Transverse colon (tissue), 4 donors: ENCODE results near the gene HHIP. TPM values are rescaled to one million over a fixed set of nuclear protein-coding genes. Genes with fewer than 3 reads are reported as not detected.

ENCODE experiments used
- DNase-seq: peaks from one replicate; pipeline ENCODE4 v3.0.0-alpha.2; 2019
- H3K27ac ChIP-seq, 4 donors: fragments of 200-600 bp; sonication (generic); 2 replicates each; pipeline ENCODE4 v1.5.1; 2016 to 2018; ENCODE audit warnings: inconsistent platforms in 4 of 4
- H3K27me3 ChIP-seq: fragments of 200-600 bp; sonication (generic); 2 replicates; pipeline ENCODE4 v1.5.1; 2017; ENCODE audit warnings: inconsistent platforms
- H3K36me3 ChIP-seq, 4 donors: fragments of 200-600 bp; sonication (generic); 2 replicates each; pipeline ENCODE4 v1.5.1; 2017 to 2019; ENCODE audit warnings: inconsistent platforms in 4 of 4
- H3K4me1 ChIP-seq, 4 donors: fragments of 200-600 bp; sonication (generic); 2 replicates each; pipeline ENCODE4 v1.5.1; 2017 to 2020; ENCODE audit warnings: inconsistent platforms in 4 of 4
- H3K4me3 ChIP-seq, 4 donors: fragments of 200-600 bp; sonication (generic); 1 replicate in 1 of 4; 2 replicates in 3 of 4; pipeline versions ENCODE4 v1.5.1 to v1.6.1; 2017 to 2019; ENCODE audit warnings: inconsistent platforms in 4 of 4
- H3K9me3 ChIP-seq, 2 donors: fragments of 200-600 bp; sonication (generic); 2 replicates each; pipeline ENCODE4 v1.5.1; 2017 to 2019; ENCODE audit warnings: inconsistent platforms in 2 of 2
- CTCF ChIP-seq, 5 experiments: fragments of 200-600 bp in 3 of 5; fragments of 450-650 bp in 2 of 5; sonication (generic) in 3 of 5; IDR thresholded peaks; 1 replicate in 2 of 5; 2 replicates in 3 of 5; pipeline ENCODE4 v1.5.1; 2016 to 2017; ENCODE audit warnings: antibody characterized with exemption in 5 of 5, inconsistent platforms in 3 of 5, mild to moderate bottlenecking in 2 of 5, moderate library complexity in 1 of 5
- EP300 ChIP-seq: sonication (generic); formaldehyde crosslinking; IDR thresholded peaks from one replicate; pipeline ENCODE4 v1.6.1; 2017; ENCODE audit warnings: antibody characterized with exemption, low read depth
- POLR2A ChIP-seq: fragments of 450-650 bp; IDR thresholded peaks from one replicate; pipeline ENCODE4 v1.6.1; 2016; ENCODE audit warnings: antibody characterized with exemption, mild to moderate bottlenecking, moderate library complexity
- POLR2AphosphoS5 ChIP-seq, 3 donors: sonication (generic); formaldehyde crosslinking; IDR thresholded peaks; one replicate each; pipeline ENCODE4 v1.6.1; 2016; ENCODE audit warnings: antibody characterized with exemption in 3 of 3
- WGBS, 2 donors: methylation state at CpG; one replicate each; pipeline ENCODE4 v1.1.5; 2018; ENCODE audit warnings: low coverage in 1 of 2; 5-methylcytosine and 5-hydroxymethylcytosine counted together
- in situ Hi-C, 4 donors: fragments of 200-750 bp; cut with MboI; loops; one replicate each; pipeline versions ENCODE4 v1.15.0 to v1.15.1; 2017; ENCODE audit warnings: low sequenced_read_pairs in 3 of 4, low pct_ligation_motif_present in 1 of 4, low pct_unique_long_range_greater_than_20kb in 1 of 4
- intact Hi-C: fragments of 100-400 bp; cut with DNase I; formaldehyde crosslinking; loops from one replicate; pipeline ENCODE4 v1.15.1; 2023; ENCODE audit warnings: low total_unique reads
- total RNA-seq, 4 donors: library from RNA; depleted of rRNA; stranded (reverse); fragments of >200 nt; gene quantifications; one replicate each; pipeline ENCODE4 v1.1.0, GENCODE V29; 2016

HHIP gene
- total RNA-seq, 4 donors from 2014 or later: 0.20 to 5.9 (median 3.3) TPM

- DNase-seq: no peak
- Histone ChIP-seq H3K27ac (no peak overlapping the region), H3K9me3 (no peaks in the 10 kb centered on the region), H3K27me3 (no peaks in the 10 kb centered on the region), H3K4me1 (no peaks in the 10 kb centered on the region), H3K36me3 (no peaks in the 10 kb centered on the region), H3K4me3 (no peak overlapping the region)
- in situ Hi-C loops: no loop called here
- intact Hi-C loops: no loop called here
- TF ChIP-seq POLR2A (no peak), CTCF (IDR thresholded peaks at IDR 0.05) (no peak), EP300 (no peak), POLR2AphosphoS5 (IDR thresholded peaks at IDR 0.05) (no peak)
Measured at GRCh38 chr4:144723471-144723870, 77.5 kb downstream of the HHIP start.

- in situ Hi-C loops: no loop called here
- H3K36me3 ChIP-seq: no peaks in the 10 kb centered on the region
- no peaks in the 10 kb centered on the region for H3K9me3 ChIP-seq
- H3K27me3 ChIP-seq: no peaks in the 10 kb centered on the region
- intact Hi-C loops: no loop called here
- H3K4me3 ChIP-seq: no peak overlapping the region
- whole genome bisulfite sequencing, 2 donors: 84 to 86% methylated on average over 2 of the region's 2 CpGs
- no peaks in the 10 kb centered on the region for H3K4me1 ChIP-seq
- no peak overlapping the region for H3K27ac ChIP-seq
- no peak for DNase-seq
- TF ChIP-seq POLR2AphosphoS5 (IDR thresholded peaks at IDR 0.05) (no peak), CTCF (IDR thresholded peaks at IDR 0.05) (no peak), POLR2A (no peak), EP300 (no peak)
Measured at GRCh38 chr4:144729175-144729574, 83.2 kb downstream of the HHIP start.

- H3K4me3 ChIP-seq: no peak overlapping the region
- H3K27ac ChIP-seq: no peak overlapping the region
- H3K9me3 ChIP-seq: no peaks in the 10 kb centered on the region
- no peaks in the 10 kb centered on the region for H3K4me1 ChIP-seq
- 48 to 69% methylated on average over 4 of the region's 4 CpGs for WGBS, 2 donors
- intact Hi-C loops: no loop called here
- no peaks in the 10 kb centered on the region for H3K36me3 ChIP-seq
- H3K27me3 ChIP-seq: no peaks in the 10 kb centered on the region
- no peak for TF ChIP-seq POLR2AphosphoS5 (IDR thresholded peaks at IDR 0.05)
- TF ChIP-seq EP300: no peak
- no peak for TF ChIP-seq CTCF (IDR thresholded peaks at IDR 0.05)
- no peak for TF ChIP-seq POLR2A
- no peak for DNase-seq
- in situ Hi-C loops: no loop called here
Measured at GRCh38 chr4:144732584-144733428, 86.8 kb downstream of the HHIP start.

- WGBS, 2 donors: 74 to 80% methylated on average over 2 of the region's 2 CpGs
- no peaks in the 10 kb centered on the region for H3K4me1 ChIP-seq
- no peaks in the 10 kb centered on the region for H3K36me3 ChIP-seq
- intact Hi-C loops: no loop called here
- no peaks in the 10 kb centered on the region for H3K9me3 ChIP-seq
- H3K4me3 ChIP-seq: no peak overlapping the region
- in situ Hi-C loops: no loop called here
- H3K27ac ChIP-seq: no peak overlapping the region
- TF ChIP-seq POLR2AphosphoS5 (IDR thresholded peaks at IDR 0.05) (no peak), EP300 (no peak), POLR2A (no peak), CTCF (IDR thresholded peaks at IDR 0.05) (no peak)
- DNase-seq: no peak
- H3K27me3 ChIP-seq: no peaks in the 10 kb centered on the region
Measured at GRCh38 chr4:144733566-144733965, 87.6 kb downstream of the HHIP start.
